ENCODE results near the gene PRUNE2.
"Not testable (repeated sequence)": the region's sequence is repeated elsewhere in the genome, so short reads cannot be mapped to it uniquely, and the experiment has no call there.

Gene PRUNE2

DNA sequence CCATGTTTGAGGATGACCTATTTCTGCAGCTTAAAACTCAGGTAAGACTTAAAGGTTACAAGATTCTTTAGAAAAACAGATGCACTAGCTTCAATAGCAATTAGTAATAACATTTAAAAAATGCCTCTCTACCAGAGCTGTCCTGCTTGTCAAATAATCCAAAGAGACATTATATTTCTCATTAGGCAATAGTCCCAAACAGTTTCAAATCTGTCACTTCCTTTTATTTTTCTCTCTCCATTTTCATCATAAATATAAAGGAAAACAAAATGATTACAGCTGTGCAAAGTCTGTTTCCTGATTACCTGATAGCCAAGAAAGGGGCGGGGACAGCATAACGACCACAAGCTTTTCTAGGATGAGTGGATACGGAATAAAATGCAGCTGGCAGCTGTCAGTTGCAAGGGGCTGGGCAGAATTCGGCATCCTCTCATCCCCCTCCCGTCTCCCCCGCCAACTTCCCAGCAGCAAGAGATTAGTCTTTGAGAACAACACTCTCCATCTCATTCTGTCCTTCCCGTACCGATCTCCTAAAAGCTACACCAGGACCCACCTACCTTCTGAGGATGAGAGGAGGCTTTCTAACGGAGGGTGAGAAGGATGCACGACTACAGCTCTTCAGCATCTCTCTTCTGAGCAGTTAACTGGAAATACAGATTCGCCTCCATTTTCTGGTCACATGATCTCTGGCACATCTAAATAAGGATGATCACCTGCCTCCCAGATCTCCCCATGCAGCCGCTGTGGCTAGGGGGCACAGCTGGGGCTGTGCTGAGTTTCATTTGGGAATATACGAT lies 214.2 kb downstream of the PRUNE2 start:
- peak; percentile 72 for DNase-seq

DNA sequence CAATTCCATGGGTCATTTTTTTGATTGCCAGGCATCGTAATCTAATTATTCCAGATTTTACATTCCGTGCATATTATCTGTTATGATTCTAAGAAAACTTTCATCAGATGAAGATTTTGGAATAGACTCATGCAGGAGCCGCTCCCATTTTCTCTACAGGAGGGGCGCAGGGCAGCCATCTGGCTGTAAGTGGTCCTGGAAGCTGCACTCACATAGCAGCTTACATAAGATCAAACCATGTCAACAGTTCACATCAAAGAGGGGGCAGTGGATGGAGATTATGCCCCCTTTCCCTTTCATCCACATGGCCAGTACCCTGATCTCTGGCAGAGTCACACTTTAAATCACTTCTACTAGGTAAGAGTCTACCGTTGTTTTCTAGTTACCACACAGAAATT lies 214.9 kb downstream of the PRUNE2 start:
- no peak for DNase-seq

DNA sequence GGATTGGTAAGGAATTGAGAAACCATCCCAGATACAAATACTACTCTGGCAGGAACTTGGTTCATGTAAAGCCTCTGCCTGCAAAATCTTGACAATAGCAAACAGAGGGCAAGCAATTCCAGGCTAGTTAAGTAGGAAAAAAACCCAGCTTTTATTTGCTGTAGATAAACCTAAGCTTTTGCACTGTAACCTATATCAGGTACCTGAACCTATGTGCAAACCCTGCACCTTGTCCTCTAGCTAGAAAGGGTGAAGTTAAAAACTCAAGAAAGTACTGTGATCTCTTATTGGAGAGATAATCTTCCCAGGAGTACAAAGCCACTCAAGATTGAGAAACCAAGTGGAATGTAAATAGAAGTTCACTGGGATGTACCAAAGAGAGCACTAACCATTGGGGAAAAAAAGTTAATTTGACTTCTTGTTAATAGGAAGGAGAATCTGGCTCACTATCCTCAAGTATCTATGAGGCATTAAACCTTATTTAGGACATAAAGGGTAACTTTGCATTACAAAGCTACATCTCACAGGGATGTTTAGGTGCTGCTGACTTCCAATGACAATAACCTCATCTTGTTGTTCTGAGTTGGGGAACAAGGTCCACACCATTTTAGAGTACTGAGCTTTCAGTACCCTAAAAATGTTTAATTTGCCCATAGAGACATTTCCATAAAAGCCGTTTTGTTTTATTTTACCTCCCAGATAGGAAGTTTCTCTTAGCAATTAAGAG lies 215.5 kb downstream of the PRUNE2 start:
- no peak for DNase-seq

DNA sequence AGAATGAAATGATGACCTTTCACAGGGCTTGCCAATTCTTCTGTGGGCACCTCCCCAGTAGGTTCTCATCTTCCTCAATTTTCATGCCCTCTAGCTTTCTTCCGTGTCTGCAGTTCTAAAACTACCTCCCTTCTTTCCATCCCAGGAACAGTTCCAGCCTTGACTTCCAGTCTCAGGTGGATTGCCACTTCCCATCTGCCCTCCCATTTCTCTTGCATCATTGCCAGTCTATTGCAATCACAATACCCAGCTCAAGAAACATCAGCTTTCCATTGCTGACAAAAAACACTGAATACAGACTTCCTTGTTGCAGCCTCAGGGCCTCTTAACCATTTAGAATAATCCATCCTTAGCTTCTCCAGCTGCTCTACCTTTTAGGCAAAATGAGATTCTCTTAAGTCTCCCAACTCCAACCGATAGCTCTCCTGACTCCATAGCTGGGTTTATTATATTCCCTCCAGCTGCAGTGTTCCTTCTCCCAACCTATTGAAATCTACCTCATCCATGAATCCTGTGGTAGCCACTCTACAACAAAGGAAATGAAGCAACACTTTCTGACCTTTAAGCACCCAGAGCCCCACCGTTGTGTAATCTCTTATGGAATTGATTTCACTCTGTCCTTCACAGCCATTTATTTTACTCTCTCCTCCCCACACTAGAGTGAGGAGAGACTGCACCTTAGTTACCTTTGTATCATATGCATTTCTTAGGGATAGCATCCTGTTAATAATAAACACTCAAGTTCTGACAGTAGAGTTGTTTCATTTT lies 217.3 kb downstream of the PRUNE2 start:
- DNase-seq = no peak

DNA sequence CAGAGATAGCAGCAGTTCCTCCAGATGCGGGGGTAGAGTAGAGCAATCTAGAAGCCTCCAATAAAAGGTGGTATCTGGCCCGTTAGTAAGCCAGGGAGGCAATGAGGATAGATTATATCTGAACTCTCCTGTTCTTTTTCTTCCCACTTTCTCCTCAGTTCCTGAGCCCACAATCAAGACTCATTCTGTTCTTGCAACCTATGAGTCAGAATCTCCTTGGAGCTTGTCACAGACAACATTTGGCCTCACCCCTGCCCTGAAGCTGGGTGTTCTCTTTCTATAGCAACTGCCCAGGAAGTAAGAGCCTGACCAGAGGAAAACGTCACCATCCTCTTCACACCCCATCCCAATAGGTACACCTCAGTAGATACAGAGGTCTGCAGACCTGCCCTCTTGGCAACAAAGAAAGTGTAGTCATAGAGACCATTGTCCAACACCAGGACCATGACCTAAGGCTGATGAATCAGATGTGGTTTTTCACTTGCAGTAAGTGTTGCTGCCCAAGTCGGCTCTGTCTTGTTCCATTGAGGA lies 218.0 kb downstream of the PRUNE2 start:
- no peak for DNase-seq

DNA sequence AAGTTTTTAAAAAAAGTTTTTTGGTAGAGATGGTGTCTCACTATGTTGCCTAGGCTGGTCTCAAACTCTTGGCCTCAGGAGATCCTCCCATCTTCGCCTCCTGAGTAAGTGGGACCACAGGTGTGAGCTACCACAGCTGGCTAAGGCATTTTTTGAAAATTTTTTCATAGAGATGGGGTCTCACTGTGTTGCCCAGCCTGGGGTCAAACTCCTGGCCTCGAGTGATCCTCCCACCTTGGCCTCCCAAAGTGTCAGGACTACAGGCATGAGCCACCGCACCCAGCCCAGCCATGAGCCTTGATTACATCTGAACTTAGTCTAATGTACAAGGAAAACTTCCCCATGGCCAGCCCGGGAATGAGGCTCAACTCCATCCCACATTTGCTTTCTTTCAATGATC lies 219.2 kb downstream of the PRUNE2 start:
- no peak for DNase-seq

DNA sequence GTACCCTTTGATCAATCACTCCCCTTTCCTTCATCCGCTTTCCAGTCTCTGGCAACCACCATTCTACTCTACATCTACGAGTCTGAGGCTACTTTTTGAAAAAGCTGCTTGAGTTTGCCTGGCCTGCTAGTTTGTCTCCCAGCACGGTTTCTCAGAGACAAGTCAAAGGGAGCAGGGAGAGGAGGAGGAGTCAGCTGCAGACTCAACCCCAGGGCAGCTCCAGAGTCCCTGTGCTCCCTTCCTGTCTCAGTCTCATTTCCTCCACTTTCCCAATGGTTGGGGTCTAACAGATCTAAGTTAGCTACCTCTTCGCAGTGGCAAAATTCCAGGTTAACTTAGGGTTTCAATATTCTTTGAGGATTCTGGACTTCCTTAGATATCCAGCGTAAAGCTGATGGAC lies 221.7 kb downstream of the PRUNE2 start:
- no peak for DNase-seq

DNA sequence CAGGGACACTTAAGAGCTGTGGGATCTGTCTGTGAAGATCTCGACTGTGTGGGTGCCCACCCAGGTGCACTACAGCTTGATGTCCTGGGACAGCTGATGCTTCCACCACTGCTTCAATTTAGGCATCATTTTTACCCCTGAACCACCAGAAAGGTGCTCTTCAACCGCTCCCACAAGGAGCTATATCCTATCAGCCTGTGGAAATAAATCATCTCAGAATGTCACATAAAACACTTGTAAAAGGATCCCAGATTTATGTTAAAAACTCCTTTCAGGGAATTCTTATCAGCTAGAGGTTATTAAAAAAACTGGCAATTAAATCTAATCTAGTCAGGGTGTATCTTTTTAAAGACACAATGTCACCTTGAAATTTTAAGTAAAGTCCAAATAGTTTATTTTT lies 224.4 kb downstream of the PRUNE2 start:
- no peak for DNase-seq

DNA sequence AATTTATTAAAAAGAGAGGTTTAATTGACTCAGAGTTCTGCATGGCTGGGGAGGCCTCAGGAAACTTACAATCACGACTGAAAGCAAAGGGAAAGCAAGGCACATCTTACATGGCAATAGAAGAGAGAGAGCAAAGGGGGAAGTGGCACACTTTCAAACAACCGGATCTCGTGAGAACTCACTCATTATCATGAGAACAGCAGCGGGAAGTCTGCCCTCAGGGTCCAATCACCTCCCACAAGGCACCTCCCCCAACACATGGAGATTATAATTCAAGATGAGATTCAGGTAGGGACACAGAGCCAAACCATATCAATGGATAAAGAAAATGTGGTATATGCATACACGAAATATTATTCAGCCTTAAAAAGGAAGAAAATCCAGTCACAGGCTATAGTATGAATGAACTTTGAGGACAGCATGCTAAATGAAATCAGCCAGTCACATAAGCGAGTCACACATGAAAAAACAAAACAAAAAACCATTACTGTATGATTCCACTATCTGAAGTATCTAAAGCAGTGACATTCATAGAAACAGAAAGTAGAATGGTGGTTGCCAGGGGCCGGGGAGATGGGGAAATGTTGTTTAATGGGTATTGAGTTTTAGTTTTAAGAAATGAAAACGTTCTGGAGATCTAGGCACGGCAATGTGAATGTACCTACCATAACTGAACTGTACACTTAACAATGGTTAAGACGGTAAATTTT lies 225.0 kb downstream of the PRUNE2 start:
- no peak for DNase-seq

DNA sequence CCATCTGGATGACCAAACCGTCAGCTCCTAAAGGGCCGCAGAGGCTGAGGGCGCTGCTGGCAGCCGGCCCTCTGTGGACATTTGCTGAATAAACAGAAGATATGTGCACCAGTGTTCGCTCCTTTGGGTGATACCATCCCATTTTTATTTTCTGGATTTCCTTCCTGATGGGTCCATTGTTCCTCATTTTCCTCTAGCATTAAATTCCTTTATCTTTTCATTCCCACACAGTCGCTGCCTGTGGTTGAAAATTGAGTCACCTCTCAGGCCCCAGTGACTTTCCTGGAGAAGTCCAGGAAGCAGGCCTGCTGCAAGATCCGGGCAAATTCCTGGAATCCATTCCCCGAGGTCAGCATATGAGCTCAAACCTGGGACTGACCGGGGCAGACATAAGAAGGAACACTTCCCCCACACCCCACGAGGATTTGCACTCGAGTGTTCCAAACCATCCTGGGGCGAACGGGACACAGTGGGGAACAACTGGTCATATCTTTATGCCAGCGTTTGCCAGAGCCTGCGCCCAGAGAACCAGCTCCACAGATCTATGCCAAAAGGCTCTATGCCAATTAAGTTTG lies 228.3 kb downstream of the PRUNE2 start:
- DNase-seq = no peak

DNA sequence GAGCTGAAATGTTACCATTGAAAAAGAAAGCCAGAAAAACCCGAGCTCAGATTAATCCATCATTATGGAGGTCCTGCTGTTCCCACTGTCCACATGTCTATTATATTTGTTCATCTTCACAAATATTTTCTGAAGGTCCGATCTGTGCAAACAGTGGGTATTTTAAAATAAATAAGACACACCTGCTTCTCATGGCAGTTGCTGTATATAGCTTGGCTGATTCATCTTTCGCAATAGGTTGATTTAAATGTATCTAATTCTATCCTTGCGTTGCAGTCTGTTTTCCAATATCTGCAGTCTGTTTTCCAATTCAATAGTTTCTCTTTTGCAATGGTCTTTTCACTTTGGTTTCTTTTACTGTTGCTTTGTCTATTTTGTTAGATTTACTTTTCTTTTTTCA lies 229.1 kb downstream of the PRUNE2 start:
- no peak for DNase-seq

DNA sequence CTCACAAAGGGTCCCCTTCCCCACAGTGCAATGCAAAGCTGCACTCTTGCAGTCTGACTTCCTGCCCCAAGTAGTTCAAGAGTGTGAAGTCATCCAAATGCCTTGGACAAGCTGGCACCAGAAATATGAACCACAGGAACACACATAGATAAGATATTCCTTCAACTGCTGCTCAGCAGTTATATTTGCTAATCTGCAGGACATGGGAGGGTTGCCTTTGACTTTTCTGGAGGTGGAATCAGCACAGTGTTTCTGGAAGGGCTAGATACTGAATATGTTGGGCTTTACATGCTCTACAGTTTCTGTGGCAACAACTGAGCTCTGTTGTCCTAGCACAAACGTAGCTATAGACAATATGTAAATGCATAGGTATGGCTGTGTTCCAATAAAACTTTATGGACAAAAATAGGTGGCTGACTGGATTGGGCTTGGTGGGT lies 238.4 kb downstream of the PRUNE2 start:
- no peak for DNase-seq

DNA sequence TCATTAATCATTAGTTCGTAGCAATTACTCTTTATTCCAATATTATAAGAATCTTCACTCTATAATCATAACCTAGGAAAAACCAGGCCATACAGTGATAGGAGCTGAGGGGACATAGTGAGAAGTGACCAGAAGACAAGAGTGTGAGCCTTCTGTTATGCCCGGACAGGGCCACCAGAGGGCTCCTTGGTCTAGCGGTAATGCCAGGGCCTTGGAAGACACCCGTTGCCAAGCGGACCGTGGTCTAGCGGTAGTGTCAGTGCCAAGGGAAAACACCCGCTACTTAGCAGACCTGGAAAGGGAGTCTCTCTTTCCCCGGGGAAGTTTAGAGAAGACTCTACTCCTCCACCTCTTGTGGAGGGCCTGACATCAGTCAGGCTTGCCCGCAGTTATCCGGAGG lies 239.9 kb downstream of the PRUNE2 start:
- DNase-seq = not testable (repeated sequence)

DNA sequence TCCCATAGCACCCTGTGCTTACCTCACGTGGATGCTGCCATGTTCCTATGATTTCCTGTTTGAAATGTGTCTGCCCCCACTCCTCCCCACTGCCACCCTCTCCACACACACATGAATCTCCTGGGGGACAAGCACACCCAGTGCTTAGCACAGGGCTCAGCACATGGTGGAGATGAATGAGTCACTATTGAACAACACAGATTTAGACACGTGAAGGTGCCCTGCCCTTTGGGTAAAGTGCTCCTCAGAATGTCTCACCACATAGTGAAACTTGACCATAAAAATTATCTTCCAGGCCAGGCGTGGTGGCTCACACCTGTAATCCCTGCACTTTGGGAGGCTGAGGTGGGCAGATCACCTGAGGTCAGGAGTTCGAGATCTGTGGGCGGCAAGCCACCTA lies 240.5 kb downstream of the PRUNE2 start:
- no peak for DNase-seq

DNA sequence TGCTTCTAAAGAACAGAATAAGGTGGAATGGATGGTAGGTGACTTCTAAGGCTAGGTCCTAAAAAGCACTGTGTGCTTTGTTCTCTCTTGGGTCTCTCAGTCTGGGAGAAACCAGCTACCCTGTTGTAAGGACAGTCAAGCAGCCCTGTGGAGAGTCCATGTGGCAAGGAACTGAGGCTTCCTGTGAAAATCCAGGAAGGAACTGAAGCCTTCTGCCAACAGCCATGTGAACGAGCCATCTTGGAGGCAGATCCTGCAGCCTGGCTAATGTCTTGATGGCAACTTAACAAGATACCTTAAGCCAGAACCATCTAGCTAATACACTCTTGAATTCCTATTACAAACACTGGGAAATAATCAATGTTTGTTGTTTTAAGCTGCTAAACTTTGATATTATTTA lies 241.8 kb downstream of the PRUNE2 start:
- DNase-seq = no peak

DNA sequence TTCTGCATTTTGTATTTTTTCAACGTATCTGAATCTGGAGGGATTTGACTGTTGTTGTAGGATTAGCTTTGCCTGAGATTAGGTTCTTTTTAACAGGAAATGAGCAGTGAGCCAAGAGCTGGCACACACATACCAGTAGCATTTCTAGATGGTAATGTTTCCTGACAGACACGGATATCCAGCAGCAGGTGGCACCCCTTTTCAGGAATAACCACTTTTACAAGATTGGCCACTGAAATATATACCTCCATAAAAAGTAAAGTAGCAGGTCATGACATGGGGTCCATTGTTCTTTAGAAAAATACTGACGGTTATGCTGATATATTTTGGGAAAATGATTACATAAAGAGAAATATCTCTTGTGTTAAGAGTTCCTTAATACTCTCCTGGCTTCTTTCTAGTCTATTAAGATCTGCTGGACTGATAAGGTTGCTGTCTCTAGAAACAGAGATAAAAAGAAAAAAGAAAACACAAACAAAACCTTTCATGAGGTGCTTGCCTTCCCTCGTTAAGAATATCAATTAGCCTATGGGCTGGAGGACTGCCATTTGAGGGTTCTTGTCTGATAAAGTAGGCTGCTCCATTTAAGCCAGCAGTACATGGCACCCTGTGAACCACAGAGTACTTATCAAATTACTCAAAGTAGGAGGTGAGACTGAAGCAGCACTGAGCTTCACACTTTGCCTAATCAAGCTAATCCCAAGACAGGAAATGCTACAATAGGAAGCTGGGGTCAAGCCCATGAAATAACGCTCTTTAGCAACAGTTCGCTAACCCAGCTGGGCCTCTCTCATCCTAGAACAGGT lies 243.2 kb downstream of the PRUNE2 start:
- DNase-seq = no peak

DNA sequence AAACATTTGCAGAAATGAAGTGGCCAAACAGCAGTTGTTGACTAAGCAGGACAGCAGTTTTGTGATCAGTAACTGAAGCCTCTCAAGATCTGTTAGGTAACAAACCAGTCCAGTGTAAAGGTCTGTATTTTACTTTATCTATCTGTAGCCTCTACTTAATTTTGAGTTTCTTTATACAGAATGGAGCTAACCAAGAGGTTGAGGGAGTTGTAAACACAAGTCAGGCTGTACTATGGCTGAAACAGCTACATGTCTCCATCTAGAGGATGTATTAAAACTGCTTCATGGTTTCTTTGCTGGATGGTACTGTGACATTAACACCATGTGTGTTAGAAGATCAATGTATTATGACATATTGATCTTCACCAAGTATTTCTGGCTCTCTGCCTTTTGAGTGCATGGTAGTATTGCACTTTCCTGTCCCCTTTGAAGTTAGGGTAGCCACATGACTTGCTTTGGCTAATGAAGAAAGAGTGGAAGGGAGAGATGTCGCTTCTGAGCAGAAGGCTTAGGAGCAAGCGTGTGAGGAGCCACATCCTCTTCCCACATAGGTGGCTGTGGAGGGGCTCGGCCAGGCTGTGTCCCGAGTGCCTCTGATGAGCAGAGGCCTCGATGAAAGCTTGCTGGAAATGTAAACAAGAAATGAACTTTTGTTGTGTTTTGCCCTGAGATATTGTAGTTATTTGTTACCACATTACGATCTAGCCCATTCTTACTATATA lies 247.2 kb downstream of the PRUNE2 start:
- DNase-seq = no peak

DNA sequence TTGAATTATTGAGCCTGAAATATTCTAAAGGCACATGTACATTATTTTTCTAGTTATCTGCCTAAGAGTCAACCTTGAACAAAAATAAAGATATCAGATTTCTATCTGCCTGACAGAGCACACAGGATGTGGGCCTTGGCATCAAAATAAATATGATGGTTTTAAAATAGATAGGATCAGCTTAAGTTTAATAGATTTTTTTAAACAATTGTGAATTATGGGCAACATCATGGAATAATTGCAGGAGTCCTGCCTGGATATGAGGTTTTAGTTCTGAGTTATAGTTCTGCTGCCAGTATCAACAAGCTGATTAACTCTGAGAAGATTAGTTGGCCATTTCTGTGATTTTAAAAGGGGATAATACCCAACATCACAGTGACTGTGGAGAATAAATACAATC lies 248.6 kb downstream of the PRUNE2 start:
- no peak for DNase-seq

DNA sequence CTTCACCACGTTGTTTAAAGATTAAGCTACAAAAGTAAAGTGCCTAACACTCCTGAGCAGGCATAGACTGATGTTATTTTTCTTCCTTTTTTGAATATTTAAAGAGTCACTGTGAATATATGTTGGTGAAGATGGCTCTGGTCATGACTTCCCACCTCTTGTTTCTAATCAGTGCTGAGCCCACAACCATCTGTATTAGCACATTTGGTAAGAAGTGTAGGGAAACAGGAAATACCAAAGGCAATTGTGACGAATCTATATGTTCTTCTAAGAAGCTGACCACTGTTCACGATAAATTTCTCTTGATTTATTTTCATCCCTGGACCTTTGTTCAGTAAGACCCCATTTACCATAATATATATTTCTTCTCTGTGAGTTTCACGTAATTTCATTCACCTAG lies 249.9 kb downstream of the PRUNE2 start:
- no peak for DNase-seq

DNA sequence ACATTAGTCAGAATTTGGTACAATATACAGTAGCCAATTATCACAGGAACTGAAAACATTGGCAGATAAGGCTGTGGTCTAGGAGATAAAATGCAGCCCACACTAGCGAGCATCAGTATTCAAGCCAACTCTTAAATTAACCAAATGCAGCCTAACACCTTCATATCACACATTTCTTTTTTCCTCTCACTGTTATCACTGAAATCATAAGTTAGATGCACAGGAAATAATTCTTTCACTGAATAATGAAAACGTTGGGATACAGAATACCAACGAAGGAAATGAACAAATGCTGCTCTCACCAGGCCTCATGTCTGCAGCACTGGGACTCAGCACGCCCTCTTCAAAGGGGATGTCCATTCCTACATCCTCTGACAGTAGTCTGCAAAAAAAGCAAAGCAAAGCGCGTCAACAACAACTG lies 250.8 kb downstream of the PRUNE2 start:
- DNase-seq = no peak

DNA sequence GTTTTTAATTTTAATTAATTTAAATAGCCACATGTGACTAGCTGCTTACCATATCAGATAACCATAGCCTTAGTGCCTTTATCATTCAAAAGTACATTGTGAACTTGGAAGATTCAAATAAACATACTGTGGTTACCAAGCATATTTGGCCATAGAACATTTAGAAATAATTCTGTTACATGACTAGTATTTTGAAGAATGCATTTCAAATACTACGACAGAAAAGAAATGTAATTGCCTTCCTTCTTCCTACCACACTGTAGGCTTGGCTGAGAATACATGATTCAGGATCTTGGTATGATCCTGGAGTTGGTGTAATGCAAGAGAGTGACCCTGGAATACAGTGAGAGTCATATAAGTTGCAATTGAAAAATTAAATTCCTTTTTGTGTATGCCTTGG lies 251.3 kb downstream of the PRUNE2 start:
- DNase-seq = no peak

All from retina (tissue), 1 donor.